Measurements from ENCODE around the gene FUT6.
"Not testable (repeated sequence)": the region's sequence is repeated elsewhere in the genome, so short reads cannot be mapped to it uniquely, and the experiment has no call there.

The FUT6 gene

GRCh38 chr19:5839065-5840017 is at the start of gene FUT6:
FUT6 (minus strand) TSS chr19:5839702; CDS start chr19:5832567, 7,135 bp downstream.
- DNase-seq: no peak

- not testable (repeated sequence) for DNase-seq
These were observed 44.7 kb upstream of the FUT6 start for GRCh38 chr19:5884065-5884811.

- not testable (repeated sequence) for DNase-seq
These were observed 43.8 kb upstream of the FUT6 start for GRCh38 chr19:5883157-5883873.

DNA sequence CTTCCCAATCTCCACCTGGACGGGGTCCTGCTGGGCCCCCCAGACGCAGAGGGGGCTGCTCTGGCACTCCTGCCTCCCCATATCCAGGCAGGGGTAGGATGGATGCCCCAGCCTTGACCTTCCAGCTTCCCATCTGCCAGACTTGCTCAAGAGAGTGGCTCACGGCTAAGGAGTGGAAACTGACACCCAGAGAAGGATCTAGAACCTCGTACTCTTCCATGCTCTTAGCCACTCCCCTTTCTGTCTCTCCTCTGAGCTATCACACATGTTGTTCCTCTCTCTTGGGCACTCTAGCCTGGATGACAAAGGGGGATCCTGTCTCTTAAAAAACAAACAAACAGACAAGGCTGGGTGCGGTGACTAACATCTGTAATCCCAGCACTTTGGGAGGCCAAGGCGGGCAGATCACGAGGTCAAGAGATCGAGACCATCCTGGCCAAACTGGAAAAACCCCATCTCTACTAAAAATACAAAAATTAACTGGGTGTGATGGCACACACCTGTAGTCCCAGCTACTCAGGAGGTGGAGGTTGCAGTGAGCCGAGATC is 43.0 kb upstream of the FUT6 start:
- DNase-seq: no peak

DNA sequence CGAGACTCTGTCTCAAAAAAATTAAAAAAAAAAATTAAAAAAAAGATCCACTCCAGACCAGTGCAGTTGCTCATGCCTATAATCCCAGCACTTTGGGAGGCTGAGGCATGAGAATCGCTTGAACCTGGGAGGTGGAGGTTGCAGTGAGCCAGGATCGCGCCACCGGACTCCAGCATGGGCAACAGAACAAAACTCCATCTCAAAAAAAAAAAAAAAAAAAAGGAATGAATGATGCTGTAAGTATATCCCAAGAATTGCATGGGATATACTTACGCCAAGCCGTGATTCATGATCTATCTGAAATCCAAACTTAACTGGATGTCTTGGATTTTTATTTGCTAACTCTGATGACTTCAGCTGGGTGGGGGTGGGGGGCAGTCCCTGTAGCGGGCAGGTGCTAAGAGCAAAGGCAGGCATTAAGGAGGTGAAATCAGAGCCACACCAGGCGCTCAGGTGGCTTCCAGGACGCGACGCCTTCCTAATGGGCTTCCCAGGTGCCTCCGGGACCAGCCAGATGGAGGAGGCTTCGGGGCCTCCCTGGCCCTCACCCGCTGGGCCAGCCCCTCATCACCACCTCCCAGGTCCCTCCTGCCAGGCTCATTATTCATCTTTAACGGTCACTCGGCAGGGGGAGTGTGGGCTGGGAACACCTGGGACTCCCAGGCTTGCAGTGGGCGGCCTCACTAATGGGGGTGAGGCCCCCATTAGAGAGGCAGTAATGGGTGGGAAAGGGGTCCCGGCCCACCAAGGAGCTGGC is 42.2 kb upstream of the FUT6 start:
- DNase-seq: no peak

DNA sequence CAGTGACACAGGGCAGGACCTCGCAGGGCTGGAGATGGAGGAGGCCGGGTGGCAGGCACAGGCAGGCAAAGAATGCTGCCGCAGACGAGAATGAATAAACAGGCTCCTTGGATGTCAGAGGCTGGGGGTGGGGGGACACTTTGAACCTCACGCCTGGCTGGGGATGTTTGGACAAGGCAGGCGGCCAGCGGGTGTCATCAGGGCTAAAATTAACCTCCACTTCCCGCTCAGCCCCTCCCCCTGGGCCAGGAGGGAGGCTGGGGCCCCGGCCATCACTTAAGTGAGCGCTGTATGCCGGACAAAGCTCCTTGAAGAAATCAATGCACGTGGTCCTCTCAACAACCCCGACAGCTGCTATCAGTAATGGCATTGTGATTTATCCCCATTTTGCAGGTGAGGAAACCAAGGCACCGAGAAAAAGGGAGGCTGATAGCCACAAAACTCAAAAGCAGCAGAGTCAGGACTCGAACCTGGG is 41.1 kb upstream of the FUT6 start:
- no peak for DNase-seq

- DNase-seq: no peak
These were observed 40.7 kb upstream of the FUT6 start for GRCh38 chr19:5880196-5880595.

DNA sequence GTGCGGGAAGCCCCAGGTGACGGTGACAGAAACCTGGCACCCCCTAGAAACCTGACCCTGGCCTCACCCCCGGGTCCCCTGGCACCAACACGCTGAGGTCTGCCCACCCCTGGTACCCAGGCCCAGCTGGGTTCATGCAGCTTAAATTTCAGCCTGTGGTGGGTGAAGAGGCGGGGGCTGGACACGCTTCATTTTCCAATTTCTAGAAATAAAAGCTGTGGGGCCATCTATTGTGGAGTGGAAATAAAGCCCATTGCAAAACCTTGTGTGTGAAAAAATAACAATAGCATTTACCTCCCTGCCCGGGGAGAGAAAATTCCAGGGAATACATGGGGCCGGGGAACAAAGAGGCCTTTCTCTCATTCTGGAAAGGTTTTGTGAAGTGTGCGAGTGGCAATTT is 38.4 kb upstream of the FUT6 start:
- no peak for DNase-seq

DNA sequence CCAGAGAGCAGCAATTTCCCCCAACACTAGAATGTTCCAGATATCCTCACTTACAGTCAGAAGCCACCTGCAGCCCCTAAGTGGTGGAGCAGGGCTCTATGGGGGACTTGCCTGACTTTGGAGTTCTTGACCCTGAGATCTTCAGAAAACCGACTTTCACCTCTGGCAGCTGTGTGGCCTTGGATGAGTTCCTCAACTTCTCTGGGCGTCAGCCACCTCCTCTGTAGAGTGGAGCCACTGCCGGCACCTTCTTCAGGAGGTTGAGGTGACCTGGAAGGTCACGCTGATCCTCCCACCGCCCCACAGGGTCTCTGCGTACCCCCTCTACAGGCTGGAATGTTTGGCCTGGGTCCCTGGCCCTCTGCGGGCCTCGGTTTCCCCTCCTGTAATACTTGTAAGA is 37.9 kb upstream of the FUT6 start:
- DNase-seq: no peak

DNA sequence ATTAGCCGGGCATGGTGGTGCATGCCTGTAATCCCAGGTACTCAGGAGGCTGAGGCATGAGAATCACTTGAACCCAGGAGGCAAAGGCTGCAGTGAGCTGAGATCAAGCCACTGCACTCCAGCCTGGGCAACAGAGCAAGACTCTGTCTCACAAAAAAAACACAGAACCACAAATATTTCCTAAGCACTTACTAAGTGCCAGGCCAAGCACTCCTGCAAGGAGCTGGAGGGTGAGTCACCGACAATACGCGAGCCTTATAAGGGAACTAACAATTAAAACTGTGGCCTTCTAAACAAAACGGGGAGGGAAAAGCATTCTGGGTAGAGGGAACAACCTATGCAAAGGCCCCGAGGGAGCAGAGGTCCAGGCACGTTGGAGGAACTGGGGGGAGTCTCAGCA is 35.0 kb upstream of the FUT6 start:
- DNase-seq: not testable (repeated sequence)

DNA sequence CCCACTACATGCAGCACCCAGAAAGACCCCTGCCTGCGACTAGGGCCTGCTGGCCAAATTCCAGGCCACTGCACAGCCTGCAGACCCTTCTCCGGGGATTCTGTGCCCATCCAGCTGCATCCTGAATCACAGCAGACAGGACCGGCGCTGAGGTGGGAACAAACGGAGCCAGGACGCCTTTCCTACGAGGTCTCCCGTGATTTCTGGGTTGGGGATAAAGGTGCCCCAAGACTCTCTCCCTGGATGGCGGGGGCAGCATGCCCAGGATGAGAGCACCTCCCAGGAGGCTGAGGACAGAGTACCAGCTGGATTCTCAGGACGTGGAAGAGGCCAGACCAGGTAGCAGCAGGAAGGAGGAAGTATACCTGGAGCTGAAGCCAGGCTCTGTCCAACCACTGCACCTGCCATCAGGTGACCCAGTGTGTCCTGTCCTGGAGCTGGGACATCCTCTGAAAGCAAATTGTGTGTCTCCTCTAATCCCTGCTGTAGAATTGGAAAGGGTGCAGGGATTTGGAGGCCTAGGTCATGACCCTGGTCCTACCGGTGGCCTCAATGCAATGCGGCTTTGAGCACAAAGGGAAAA is 34.2 kb upstream of the FUT6 start:
- DNase-seq: no peak

DNA sequence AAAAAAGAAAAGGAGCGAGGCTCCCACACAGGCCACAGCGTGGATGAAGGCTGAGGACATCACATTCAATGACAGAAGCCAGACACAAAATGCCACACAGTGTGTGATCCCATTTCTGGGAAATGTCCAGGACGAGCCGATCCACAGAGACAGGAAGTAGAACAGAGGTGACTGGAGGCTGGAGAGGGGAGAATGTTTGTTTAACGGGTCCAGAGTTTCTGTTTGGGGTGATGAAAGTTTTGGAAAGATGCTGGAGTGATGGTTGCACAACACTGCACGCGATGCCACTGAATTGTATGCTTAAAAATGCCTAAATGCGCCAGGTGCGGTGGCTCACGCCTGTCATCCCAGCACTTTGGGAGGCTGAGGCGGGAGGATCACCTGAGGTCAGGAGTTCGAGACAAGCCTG is 31.5 kb upstream of the FUT6 start:
- no peak for DNase-seq

GRCh38 chr19:5867201-5868136 is 28.0 kb upstream of the FUT6 start:
- no peak for DNase-seq

GRCh38 chr19:5865772-5866171 is 26.3 kb upstream of the FUT6 start:
- DNase-seq: no peak

DNA sequence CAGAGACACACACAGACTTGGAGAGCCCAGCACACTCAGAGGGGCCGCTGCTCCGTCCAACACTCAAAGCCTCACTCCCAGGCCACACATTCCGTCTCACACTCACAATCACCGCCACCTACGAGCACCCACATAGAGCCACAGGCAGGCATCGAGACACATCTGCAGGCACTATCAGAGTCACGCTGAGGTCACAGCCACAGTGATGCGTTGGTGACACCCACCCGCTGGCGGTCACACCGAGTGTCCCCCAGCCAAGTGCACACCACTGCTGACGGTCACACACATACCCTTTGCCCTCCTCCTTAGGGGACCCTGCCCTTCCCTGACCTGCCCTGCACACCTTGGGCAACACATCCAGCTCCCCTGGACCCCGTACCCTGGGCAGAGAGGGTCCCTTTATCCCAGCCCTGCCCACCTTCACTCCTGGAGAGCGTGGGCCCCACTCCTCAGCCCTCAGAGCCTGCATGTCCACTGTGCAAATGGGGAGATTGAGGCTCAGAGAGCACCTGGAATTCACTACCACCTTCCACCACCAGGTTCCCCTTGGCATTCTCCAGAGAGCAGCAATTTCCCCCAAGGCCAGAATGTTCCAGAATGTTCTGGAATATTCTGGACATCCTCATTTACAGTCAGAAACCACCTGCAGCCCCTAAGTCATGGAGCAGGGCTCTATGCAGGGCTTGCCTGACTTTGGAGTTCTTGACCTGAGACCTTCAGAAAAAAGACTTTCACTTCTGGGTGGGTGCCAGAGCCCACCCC is 25.4 kb upstream of the FUT6 start:
- no peak for DNase-seq

GRCh38 chr19:5864013-5864720 is 24.7 kb upstream of the FUT6 start:
- DNase-seq: no peak

DNA sequence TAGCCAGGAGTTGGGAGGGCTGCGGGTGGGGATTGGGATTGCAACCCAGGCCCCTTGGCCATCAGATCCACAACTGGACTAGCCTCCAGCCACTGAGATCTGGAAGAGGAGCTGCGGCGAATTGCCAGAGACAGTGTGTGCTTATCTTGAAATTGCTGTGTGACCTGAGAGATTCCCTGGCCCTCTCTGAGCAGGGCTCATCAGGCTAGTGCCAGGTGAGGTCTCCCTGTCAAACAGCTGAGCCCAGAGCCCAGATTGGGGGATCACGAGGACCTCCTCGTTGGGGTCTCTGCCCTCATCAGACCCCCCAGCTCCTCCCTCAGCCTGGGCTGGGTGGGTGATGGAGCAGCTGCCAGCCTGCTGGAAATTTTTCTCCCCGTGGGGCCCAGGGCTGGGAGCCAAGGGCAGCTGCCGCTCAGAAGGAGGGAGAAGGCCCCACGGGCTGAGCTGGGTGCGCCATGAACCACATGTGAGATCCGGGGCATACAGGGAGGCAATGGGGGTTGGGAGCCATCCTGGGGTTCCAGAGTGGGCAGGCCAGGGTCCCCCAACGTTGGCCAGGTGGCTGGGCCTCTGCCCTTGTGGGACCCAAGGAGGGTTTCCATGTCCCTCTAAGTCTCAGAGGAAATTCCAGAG is 23.6 kb upstream of the FUT6 start:
- DNase-seq: no peak
